HepG2 (cell line): ENCODE results near the gene SPNS3. TPM values are rescaled to one million over a fixed set of nuclear protein-coding genes. Genes with fewer than 3 reads are reported as not detected.

Experiments
- ATAC-seq: fragments of 200-7000 bp; cut with Tn5 transposase; 3 replicates; pipeline ENCODE4 v1.9.1; 2020; ENCODE audit warnings: mild to moderate bottlenecking, moderate library complexity
- BruUV-seq: library from RNA; stranded (reverse); fragments of 400-500 nt; replicated peaks from 2 replicates; lab custom pipeline; 2021; lab: Mats Ljungman, UMichigan
- CTCF ChIA-PET: fragments of 300-600 bp; formaldehyde crosslinking; extraction: SDS; loops from one replicate; lab custom pipeline; 2021; ENCODE audit warnings: low total read pairs, inconsistent platforms, low intra/inter-chr PET ratio; lab: Yijun Ruan, JAX
- POLR2A ChIA-PET: fragments of 350-600 bp; sonication (Branson Sonifier 250); formaldehyde crosslinking; loops from one replicate; lab custom pipeline; 2020; ENCODE audit warnings: antibody characterized with exemption, inconsistent platforms; lab: Yijun Ruan, JAX
- DNase-seq: peaks from one replicate; pipeline ENCODE4 v3.0.0-alpha.2; 2015; ENCODE audit warnings: low spot score
- FAIRE-seq: peaks from 3 replicates; lab custom pipeline; 2011; peaks lifted over from hg19 to GRCh38; lab: Jason Lieb, UNC
- H2AFZ ChIP-seq: one replicate; pipeline ENCODE4 v1.6.1; 2011; ENCODE audit warnings: low read length, inconsistent platforms
- H3K27ac ChIP-seq: fragments of 300-600 bp; 3 replicates; pipeline ENCODE4 v1.8.0; 2011; ENCODE audit warnings: mixed run types, mild to moderate bottlenecking, mixed read lengths, low read length, inconsistent platforms; ENCODE audit not compliant: insufficient read depth; ENCODE audit errors: extremely low read length
- H3K27me3 ChIP-seq, 2 experiments: fragments of 200-600 bp in 1 of 2; 2 replicates in 1 of 2; 3 replicates in 1 of 2; pipeline versions ENCODE4 v1.6.0 to v1.8.0; 2011; ENCODE audit warnings: low read length in 2 of 2, mild to moderate bottlenecking in 2 of 2, moderate library complexity in 2 of 2, inconsistent platforms in 1 of 2; ENCODE audit not compliant: insufficient read depth in 2 of 2, control insufficient read depth in 1 of 2
- H3K36me3 ChIP-seq, 2 experiments: fragments of 200-600 bp in 1 of 2; replicated peaks in 1 of 2; 2 replicates in 1 of 2; 3 replicates in 1 of 2; pipeline versions ENCODE4 v1.5.1 to v1.8.0; 2011; ENCODE audit warnings: low read length in 2 of 2, inconsistent platforms in 1 of 2; ENCODE audit not compliant: insufficient read depth in 2 of 2, control insufficient read depth in 1 of 2
- H3K4me1 ChIP-seq: 2 replicates; pipeline ENCODE4 v1.5.1; 2012; ENCODE audit warnings: low read length, inconsistent platforms; ENCODE audit not compliant: insufficient read depth
- H3K4me2 ChIP-seq: 2 replicates; pipeline ENCODE4 v1.6.0; 2011; ENCODE audit warnings: low read depth, low read length, inconsistent platforms
- H3K4me3 ChIP-seq, 3 experiments: fragments of 200-600 bp in 1 of 3; sonication (generic), shearing (Covaris generic) in 1 of 3; replicated peaks in 1 of 3; 2 replicates each; pipeline ENCODE4 v1.5.1; 2011 to 2016; ENCODE audit warnings: low read length in 3 of 3, inconsistent platforms in 2 of 3, low read depth in 2 of 3, mild to moderate bottlenecking in 2 of 3, control low read depth in 1 of 3, mixed read lengths in 1 of 3; ENCODE audit not compliant: insufficient read depth in 1 of 3
- H3K79me2 ChIP-seq: one replicate; pipeline ENCODE4 v1.6.1; 2011; ENCODE audit warnings: low read length, inconsistent platforms; ENCODE audit not compliant: insufficient read depth
- H3K9ac ChIP-seq: 2 replicates; pipeline ENCODE4 v1.6.0; 2011; ENCODE audit warnings: mild to moderate bottlenecking, low read depth, low read length, inconsistent platforms; ENCODE audit not compliant: insufficient read depth
- H3K9me3 ChIP-seq: 2 replicates; pipeline ENCODE4 v1.5.1; 2012; ENCODE audit warnings: mild to moderate bottlenecking, low read length
- H4K20me1 ChIP-seq: 2 replicates; pipeline ENCODE4 v1.6.0; 2011; ENCODE audit warnings: inconsistent platforms, mild to moderate bottlenecking, low read length, moderate library complexity; ENCODE audit not compliant: insufficient read depth
- HOXA7 ChIP-seq: sonication (generic); formaldehyde crosslinking; IDR thresholded peaks from 2 replicates; pipeline ENCODE4 v1.8.1; 2022; ENCODE audit warnings: mild to moderate bottlenecking, missing genetic modification reagents, moderate library complexity
- ZMYM3 ChIP-seq: sonication (generic); formaldehyde crosslinking; IDR thresholded peaks from 2 replicates; pipeline ENCODE4 v1.5.1; 2020; ENCODE audit warnings: mild to moderate bottlenecking, missing genetic modification reagents
- ZNF687 ChIP-seq: sonication (generic); formaldehyde crosslinking; IDR thresholded peaks from 2 replicates; pipeline ENCODE4 v1.5.1; 2020; ENCODE audit warnings: mild to moderate bottlenecking, missing genetic modification reagents, moderate library complexity
- ZSCAN25 ChIP-seq: sonication (generic); formaldehyde crosslinking; IDR thresholded peaks from 2 replicates; pipeline ENCODE4 v1.8.0; 2022; ENCODE audit warnings: mild to moderate bottlenecking, missing genetic modification reagents
- WGBS: methylation state at CpG from one replicate; pipeline ENCODE4 v1.1.6; 2017; ENCODE audit warnings: low lambda C conversion rate; 5-methylcytosine and 5-hydroxymethylcytosine counted together
- in situ Hi-C: cut with HindIII; loops from 2 replicates; pipeline ENCODE4 v1.10.0; 2017; ENCODE audit warnings: low pct_unique_long_range_greater_than_20kb; ENCODE audit not compliant: extremely low pct_ligation_motif_present
- intact Hi-C: fragments of 100-400 bp; cut with micrococcal nuclease; formaldehyde crosslinking; loops from one replicate; pipeline ENCODE4 v1.10.0; 2022; ENCODE audit not compliant: unreplicated experiment
- polyA plus RNA-seq, 8 experiments: library from polyadenylated mRNA; depleted of rRNA in 3 of 8; stranded (reverse) in 7 of 8; unstranded in 1 of 8; fragments of >200 nt; fragmentation: Illumina TruSeq in 4 of 8; extraction: Trizol in 4 of 8; gene quantifications; 2 replicates each; pipeline versions ENCODE4 v1.2.1 to v1.2.3, GENCODE V29; 2011 to 2016; ENCODE audit warnings: low read depth in 4 of 8, missing spikeins in 1 of 8, mixed read lengths in 1 of 8; ENCODE audit not compliant: insufficient read depth in 1 of 8
- total RNA-seq, 5 experiments: library from RNA; depleted of rRNA; stranded (reverse); fragments of >200 nt; fragmentation: Illumina TruSeq; extraction: Trizol; gene quantifications; 2 replicates each; pipeline ENCODE4 v1.2.3, GENCODE V29; 2016; ENCODE audit warnings: low read depth in 1 of 5

SPNS3 gene
- total and polyA plus RNA-seq, 2 of the 13 experiments (the other 11 are each of a cell fraction or from before 2014, with no cell fraction given): not detected

GRCh38 chr17:4405038-4405669 lies 28.6 kb upstream of the SPNS3 start:
- H4K20me1 ChIP-seq: no peaks in the 10 kb centered on the region
- H3K9ac ChIP-seq: no peak overlapping the region
- peak overlapping the region; percentile 37; the same call in 1 of the 2 replicates for H3K4me2 ChIP-seq
- H3K4me3 ChIP-seq: no peak overlapping the region
- ChIA-PET POLR2A (no interaction called here), CTCF (no interaction called here)
- BruUV-seq: no TSS peak
- DNase-seq (no peak), ATAC-seq (peak; percentile 83), FAIRE-seq (no peak)
- no peaks in the 10 kb centered on the region for H3K27me3 ChIP-seq
- in situ Hi-C loops: no loop called here
- no peaks in the 10 kb centered on the region for H3K79me2 ChIP-seq
- peaks cover 18% of the 10 kb centered on the region for H3K4me1 ChIP-seq
- intact Hi-C loops: no loop called here
- TF ChIP-seq ZNF687 (0 out of 2 replicates have a peak, but pooled peaks have one; percentile 12), ZMYM3 (CRISPR knock-in tag) (0 out of 2 replicates have a peak, but pooled peaks have one; percentile 21), HOXA7 (CRISPR knock-in tag) (no peak), ZSCAN25 (0 out of 2 replicates have a peak, but pooled peaks have one; percentile 24)
- WGBS: 23% methylated on average over 5 of the region's 7 CpGs
- no peak overlapping the region for H3K27ac ChIP-seq
- H3K36me3 ChIP-seq: no peaks in the 10 kb centered on the region
- no peaks in the 10 kb centered on the region for H3K9me3 ChIP-seq
- H2AFZ ChIP-seq: no peak overlapping the region
